HEK293 (cell line): Measurements from ENCODE around the gene VPS51.

Source experiments
- CTCF ChIA-PET: fragments of 350-600 bp; formaldehyde crosslinking; extraction: SDS; loops from one replicate; lab custom pipeline; 2021; ENCODE audit warnings: antibody characterized with exemption; lab: Yijun Ruan, JAX
- POLR2A ChIA-PET: fragments of 300-600 bp; formaldehyde crosslinking; extraction: SDS; loops from one replicate; lab custom pipeline; 2020; ENCODE audit warnings: antibody characterized with exemption, inconsistent platforms; lab: Yijun Ruan, JAX
- H3K27ac ChIP-seq: fragments of 200-500 bp; sonication (Bioruptor generic); 2 replicates; pipeline ENCODE4 v1.5.1; 2014; ENCODE audit warnings: low read depth, low read length, control low read depth, inconsistent platforms; ENCODE audit errors: extremely low read depth
- H3K36me3 ChIP-seq, 2 experiments: fragments of 200-500 bp in 1 of 2; sonication (Bioruptor generic) in 1 of 2; 1 replicate in 1 of 2; 2 replicates in 1 of 2; pipeline ENCODE4 v1.5.1; 2014 to 2017; ENCODE audit warnings: inconsistent platforms in 2 of 2, low read length in 2 of 2; ENCODE audit not compliant: control insufficient read depth in 2 of 2, insufficient read depth in 1 of 2
- H3K4me1 ChIP-seq: fragments of 200-500 bp; sonication (Bioruptor generic); 2 replicates; pipeline ENCODE4 v1.5.1; 2014; ENCODE audit warnings: mild to moderate bottlenecking, low read length, inconsistent platforms; ENCODE audit not compliant: control insufficient read depth, insufficient read depth
- H3K4me3 ChIP-seq: 2 replicates; pipeline ENCODE4 v1.5.1; 2011; ENCODE audit warnings: low read depth, mild to moderate bottlenecking, control low read depth, low read length, moderate library complexity
- H3K9me3 ChIP-seq: fragments of 200-500 bp; sonication (Bioruptor generic); 2 replicates; pipeline ENCODE4 v1.5.1; 2014; ENCODE audit warnings: low read depth, low read length, inconsistent platforms; ENCODE audit not compliant: control insufficient read depth, insufficient read depth
- GLIS1 ChIP-seq: fragments of 450-650 bp; formaldehyde crosslinking; IDR thresholded peaks from 2 replicates; pipeline ENCODE4 v1.5.1; 2016; ENCODE audit warnings: missing biosample characterization, missing genetic modification characterization
- INSM2 ChIP-seq: fragments of 450-650 bp; formaldehyde crosslinking; IDR thresholded peaks from 2 replicates; pipeline ENCODE4 v1.5.1; 2016; ENCODE audit warnings: missing biosample characterization, missing genetic modification characterization
- KLF16 ChIP-seq: fragments of 450-650 bp; formaldehyde crosslinking; IDR thresholded peaks from 2 replicates; pipeline ENCODE4 v1.5.1; 2017; ENCODE audit warnings: missing biosample characterization, missing genetic modification characterization
- PATZ1 ChIP-seq: fragments of 450-650 bp; formaldehyde crosslinking; IDR thresholded peaks from 2 replicates; pipeline ENCODE4 v1.5.1; 2016; ENCODE audit warnings: missing biosample characterization, missing genetic modification characterization
- PRDM1 ChIP-seq: fragments of 450-650 bp; formaldehyde crosslinking; IDR thresholded peaks from 2 replicates; pipeline ENCODE4; 2016; ENCODE audit warnings: missing biosample characterization, missing genetic modification characterization
- SP7 ChIP-seq: fragments of 450-650 bp; formaldehyde crosslinking; IDR thresholded peaks from 2 replicates; pipeline ENCODE4 v1.5.1; 2016; ENCODE audit warnings: missing biosample characterization, missing genetic modification characterization
- ZBTB1 ChIP-seq: fragments of 450-650 bp; formaldehyde crosslinking; IDR thresholded peaks from 2 replicates; pipeline ENCODE4 v1.5.1; 2016; ENCODE audit warnings: missing biosample characterization, missing genetic modification characterization
- ZBTB17 ChIP-seq: fragments of 450-650 bp; formaldehyde crosslinking; IDR thresholded peaks from 2 replicates; pipeline ENCODE4 v1.5.1; 2016; ENCODE audit warnings: missing biosample characterization, missing genetic modification characterization
- ZBTB44 ChIP-seq: fragments of 450-650 bp; IDR thresholded peaks from 2 replicates; pipeline ENCODE4 v1.5.1; 2018; ENCODE audit warnings: missing biosample characterization, mild to moderate bottlenecking, missing genetic modification characterization
- ZBTB48 ChIP-seq: fragments of 450-650 bp; formaldehyde crosslinking; IDR thresholded peaks from 2 replicates; pipeline ENCODE4 v1.5.1; 2016; ENCODE audit warnings: missing biosample characterization, missing genetic modification characterization
- ZEB2 ChIP-seq: fragments of 450-650 bp; formaldehyde crosslinking; IDR thresholded peaks from 2 replicates; pipeline ENCODE4 v1.5.1; 2016; ENCODE audit warnings: missing biosample characterization, missing genetic modification characterization
- ZFP3 ChIP-seq: fragments of 450-650 bp; formaldehyde crosslinking; IDR thresholded peaks from 2 replicates; pipeline ENCODE4 v1.5.1; 2016; ENCODE audit warnings: low read depth, missing biosample characterization, missing genetic modification characterization
- ZFP37 ChIP-seq: fragments of 450-650 bp; formaldehyde crosslinking; IDR thresholded peaks from 2 replicates; pipeline ENCODE4 v1.5.1; 2016; ENCODE audit warnings: missing biosample characterization, missing genetic modification characterization
- ZIC2 ChIP-seq: fragments of 450-650 bp; formaldehyde crosslinking; IDR thresholded peaks from 2 replicates; pipeline ENCODE4 v1.5.1; 2016; ENCODE audit warnings: missing biosample characterization, missing genetic modification characterization
- ZNF10 ChIP-seq: fragments of 450-650 bp; formaldehyde crosslinking; IDR thresholded peaks from 2 replicates; pipeline ENCODE4 v1.5.1; 2017; ENCODE audit warnings: missing biosample characterization, missing genetic modification characterization
- ZNF114 ChIP-seq: fragments of 450-650 bp; formaldehyde crosslinking; IDR thresholded peaks from 2 replicates; pipeline ENCODE4 v1.5.0; 2017; ENCODE audit warnings: missing biosample characterization, missing genetic modification characterization
- ZNF146 ChIP-seq: fragments of 450-650 bp; formaldehyde crosslinking; IDR thresholded peaks from 2 replicates; pipeline ENCODE4 v1.5.1; 2016; ENCODE audit warnings: missing biosample characterization, missing genetic modification characterization
- ZNF2 ChIP-seq: fragments of 450-650 bp; formaldehyde crosslinking; IDR thresholded peaks from 2 replicates; pipeline ENCODE4 v1.5.1; 2016; ENCODE audit warnings: missing biosample characterization, missing genetic modification characterization
- ZNF280D ChIP-seq: fragments of 450-650 bp; formaldehyde crosslinking; IDR thresholded peaks from 2 replicates; pipeline ENCODE4 v1.5.1; 2016; ENCODE audit warnings: missing biosample characterization, missing genetic modification characterization
- ZNF335 ChIP-seq: fragments of 450-650 bp; formaldehyde crosslinking; conservative IDR thresholded peaks from 2 replicates; pipeline ENCODE4 v1.5.1; 2016; ENCODE audit warnings: missing biosample characterization, missing genetic modification characterization
- ZNF350 ChIP-seq: fragments of 450-650 bp; formaldehyde crosslinking; IDR thresholded peaks from 2 replicates; pipeline ENCODE4 v1.5.0; 2017; ENCODE audit warnings: missing biosample characterization, mild to moderate bottlenecking, missing genetic modification characterization
- ZNF366 ChIP-seq: fragments of 450-650 bp; formaldehyde crosslinking; conservative IDR thresholded peaks from 2 replicates; pipeline ENCODE4 v1.5.1; 2016; ENCODE audit warnings: missing biosample characterization, missing genetic modification characterization
- ZNF404 ChIP-seq: fragments of 450-650 bp; formaldehyde crosslinking; IDR thresholded peaks from 2 replicates; pipeline ENCODE4 v1.5.1; 2017; ENCODE audit warnings: missing biosample characterization, missing genetic modification characterization
- ZNF416 ChIP-seq: fragments of 450-650 bp; formaldehyde crosslinking; IDR thresholded peaks from 2 replicates; pipeline ENCODE4 v1.5.1; 2016; ENCODE audit warnings: missing biosample characterization, missing genetic modification characterization
- ZNF433 ChIP-seq: fragments of 450-650 bp; formaldehyde crosslinking; IDR thresholded peaks from 2 replicates; pipeline ENCODE4 v1.5.1; 2016; ENCODE audit warnings: missing biosample characterization, missing genetic modification characterization, low read depth
- ZNF600 ChIP-seq: fragments of 450-650 bp; formaldehyde crosslinking; IDR thresholded peaks from 2 replicates; pipeline ENCODE4 v1.5.1; 2016; ENCODE audit warnings: missing biosample characterization, missing genetic modification characterization
- ZNF629 ChIP-seq: fragments of 450-650 bp; formaldehyde crosslinking; IDR thresholded peaks from 2 replicates; pipeline ENCODE4 v1.5.1; 2017; ENCODE audit warnings: missing biosample characterization, missing genetic modification characterization
- ZNF660 ChIP-seq: fragments of 450-650 bp; IDR thresholded peaks from 2 replicates; pipeline ENCODE4 v1.5.1; 2018; ENCODE audit warnings: missing biosample characterization, mild to moderate bottlenecking, missing genetic modification characterization
- ZNF677 ChIP-seq: fragments of 450-650 bp; IDR thresholded peaks from 2 replicates; pipeline ENCODE4 v1.5.0; 2018; ENCODE audit warnings: missing biosample characterization, mild to moderate bottlenecking, missing genetic modification characterization, moderate library complexity
- ZNF692 ChIP-seq: fragments of 450-650 bp; formaldehyde crosslinking; IDR thresholded peaks from 2 replicates; pipeline ENCODE4 v1.5.1; 2016; ENCODE audit warnings: missing biosample characterization, missing genetic modification characterization

VPS51 gene

GRCh38 chr11:65150509-65151299 is 54.7 kb downstream of the VPS51 start:
- POLR2A ChIA-PET: no interaction called here
- Histone ChIP-seq H3K4me1 (no peaks in the 10 kb centered on the region), H3K36me3 (no peaks in the 10 kb centered on the region), H3K4me3 (no peak overlapping the region), H3K27ac (no peak overlapping the region), H3K9me3 (no peaks in the 10 kb centered on the region)
- CTCF ChIA-PET: no interaction called here
- TF ChIP-seq ZNF600 (tag by site-specific recombination) (peak; percentile 88), ZFP3 (tag by site-specific recombination) (no peak), ZFP37 (tag by site-specific recombination) (no peak), ZNF404 (tag by site-specific recombination) (no peak), ZNF677 (tag by site-specific recombination) (no peak), ZNF114 (no peak), ZBTB48 (peak; percentile 99), PATZ1 (0 out of 2 replicates have a peak, but pooled peaks have one; percentile 16), SP7 (tag by site-specific recombination) (peak; percentile 50; the same call in 1 of the 2 replicates), ZEB2 (peak; percentile 38; the same call in 1 of the 2 replicates), ZNF10 (0 out of 2 replicates have a peak, but pooled peaks have one; percentile 19), ZNF146 (tag by site-specific recombination) (no peak), ZBTB1 (tag by site-specific recombination) (no peak), ZNF433 (tag by site-specific recombination) (no peak), ZNF335 (tag by site-specific recombination) (peak; percentile 86), ZIC2 (peak; percentile 33; the same call in 1 of the 2 replicates), ZNF629 (tag by site-specific recombination) (0 out of 2 replicates have a peak, but pooled peaks have one; percentile 23), ZNF660 (tag by site-specific recombination) (peak; percentile 56; the same call in 1 of the 2 replicates), KLF16 (no peak), ZNF2 (peak; percentile 61; the same call in 1 of the 2 replicates), ZNF366 (tag by site-specific recombination) (peak; percentile 57), ZNF350 (no peak), GLIS1 (tag by site-specific recombination) (peak; percentile 52), ZNF280D (tag by site-specific recombination) (no peak), ZBTB44 (tag by site-specific recombination) (no peak), ZBTB17 (peak; percentile 82), ZNF416 (no peak), ZNF692 (0 out of 2 replicates have a peak, but pooled peaks have one; percentile 24), INSM2 (tag by site-specific recombination) (no peak), PRDM1 (tag by site-specific recombination) (no peak)
